ENCODE data around the gene TGFBR2.

The TGFBR2 gene

GRCh38 chr3:30694148-30694547 is 87.7 kb downstream of the TGFBR2 start:
- Histone ChIP-seq H3K36me3 (no peaks in the 10 kb centered on the region), H3K4me3 (ENCODE audit: low read depth, low read length) (no peak overlapping the region), H3K27ac (no peak overlapping the region), H3K27me3 (ENCODE audit: insufficient read depth, low read depth, severe bottlenecking) (no peaks in the 10 kb centered on the region), H3K9me3 (ENCODE audit: severe bottlenecking) (no peaks in the 10 kb centered on the region)
- no peak for TF ChIP-seq CTCF (IDR thresholded peaks at IDR 0.05; ENCODE audit: low read depth, low read length)
- no peak for DNase-seq

DNA sequence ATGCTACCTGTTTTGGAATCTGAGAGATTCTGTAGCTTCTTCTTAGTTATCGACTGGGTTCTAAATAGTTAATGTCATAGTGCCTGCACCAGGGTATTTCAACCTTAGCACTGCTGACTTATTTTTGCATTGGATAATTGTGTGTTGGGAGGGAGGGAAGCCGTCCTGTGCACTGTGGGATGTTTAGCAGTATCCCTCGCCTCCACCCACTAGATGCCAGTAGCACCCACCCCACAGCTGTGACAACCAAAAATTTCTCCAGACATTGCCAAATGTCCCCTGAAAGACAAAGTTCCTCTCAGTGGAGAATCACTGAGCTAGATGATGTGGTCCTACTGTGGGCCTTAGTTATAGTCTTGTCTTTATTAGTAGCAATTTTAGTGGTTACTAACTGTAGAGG is 88.3 kb downstream of the TGFBR2 start:
- no peak for TF ChIP-seq CTCF (IDR thresholded peaks at IDR 0.05; ENCODE audit: low read depth, low read length)
- no peak overlapping the region for H3K27ac ChIP-seq
- no peak for DNase-seq
- H3K36me3 ChIP-seq = no peaks in the 10 kb centered on the region
- no peaks in the 10 kb centered on the region for H3K9me3 ChIP-seq (ENCODE audit: severe bottlenecking)
- H3K4me3 ChIP-seq (ENCODE audit: low read depth, low read length) = no peak overlapping the region
- H3K27me3 ChIP-seq (ENCODE audit: insufficient read depth, low read depth, severe bottlenecking) = no peaks in the 10 kb centered on the region

- H3K4me3 ChIP-seq (ENCODE audit: low read depth, low read length) = no peak overlapping the region
- DNase-seq = no peak
- H3K27ac ChIP-seq = no peak overlapping the region
- TF ChIP-seq CTCF (IDR thresholded peaks at IDR 0.05; ENCODE audit: low read depth, low read length) = no peak
- H3K36me3 ChIP-seq = no peaks in the 10 kb centered on the region
- no peaks in the 10 kb centered on the region for H3K9me3 ChIP-seq (ENCODE audit: severe bottlenecking)
- H3K27me3 ChIP-seq (ENCODE audit: insufficient read depth, low read depth, severe bottlenecking) = no peaks in the 10 kb centered on the region
Measured at GRCh38 chr3:30695302-30696061, 89.1 kb downstream of the TGFBR2 start.

DNA sequence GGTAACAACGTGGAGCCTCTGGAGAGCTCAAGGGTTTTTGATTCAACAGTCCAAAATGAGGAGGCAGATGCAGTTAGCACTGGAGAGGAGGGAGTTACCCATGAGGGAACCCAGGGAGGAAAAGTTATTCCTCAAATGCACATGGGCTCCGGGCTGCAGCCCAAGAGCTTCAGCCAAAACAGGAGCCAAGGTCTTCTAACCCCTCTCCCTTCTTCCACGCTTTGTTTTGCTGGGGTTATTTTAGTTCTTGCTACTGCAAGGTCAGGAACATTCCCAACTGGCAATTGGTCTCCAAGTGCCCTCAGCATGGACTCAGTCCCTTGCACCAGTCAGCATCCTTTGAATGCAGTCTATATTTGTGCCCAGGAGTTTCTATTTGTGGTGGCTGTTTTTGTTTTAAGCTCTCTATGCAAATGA is 90.0 kb downstream of the TGFBR2 start:
- no peak for TF ChIP-seq CTCF (IDR thresholded peaks at IDR 0.05; ENCODE audit: low read depth, low read length)
- no peak overlapping the region for H3K27ac ChIP-seq

GRCh38 chr3:30696896-30697295 is 90.5 kb downstream of the TGFBR2 start:
- Histone ChIP-seq H3K9me3 (ENCODE audit: severe bottlenecking) (no peaks in the 10 kb centered on the region), H3K36me3 (no peaks in the 10 kb centered on the region), H3K4me3 (ENCODE audit: low read depth, low read length) (no peak overlapping the region), H3K27ac (no peak overlapping the region), H3K27me3 (ENCODE audit: insufficient read depth, low read depth, severe bottlenecking) (no peaks in the 10 kb centered on the region)
- no peak for TF ChIP-seq CTCF (IDR thresholded peaks at IDR 0.05; ENCODE audit: low read depth, low read length)
- no peak for DNase-seq

More for the DNA sequence above, 90.0 kb downstream of the TGFBR2 start:
- no peaks in the 10 kb centered on the region for H3K27me3 ChIP-seq (ENCODE audit: insufficient read depth, low read depth, severe bottlenecking)
- no peak for DNase-seq
- H3K36me3 ChIP-seq = no peaks in the 10 kb centered on the region
- no peaks in the 10 kb centered on the region for H3K9me3 ChIP-seq (ENCODE audit: severe bottlenecking)
- H3K4me3 ChIP-seq (ENCODE audit: low read depth, low read length) = no peak overlapping the region

GRCh38 chr3:30698549-30698948 is 92.1 kb downstream of the TGFBR2 start:
- H3K27ac ChIP-seq = no peak overlapping the region
- no peaks in the 10 kb centered on the region for H3K27me3 ChIP-seq (ENCODE audit: insufficient read depth, low read depth, severe bottlenecking)
- no peak for DNase-seq
- no peaks in the 10 kb centered on the region for H3K36me3 ChIP-seq
- TF ChIP-seq CTCF (IDR thresholded peaks at IDR 0.05; ENCODE audit: low read depth, low read length) = no peak
- H3K4me3 ChIP-seq (ENCODE audit: low read depth, low read length) = no peak overlapping the region
- no peaks in the 10 kb centered on the region for H3K9me3 ChIP-seq (ENCODE audit: severe bottlenecking)

Data from WERI-Rb-1 (cell line).